HG02970 (cell line): ENCODE results near the gene PRKG2.
"Not testable (repeated sequence)": the region's sequence is repeated elsewhere in the genome, so short reads cannot be mapped to it uniquely, and the experiment has no call there.

Experiments used
- ATAC-seq: cut with Tn5 transposase; IDR thresholded peaks from one replicate; pipeline ENCODE4 v1.9.1; 2021; ENCODE audit warnings: mild to moderate bottlenecking, moderate library complexity, moderate number of reproducible peaks; ENCODE audit not compliant: unreplicated experiment, low FRiP score

The PRKG2 gene

DNA sequence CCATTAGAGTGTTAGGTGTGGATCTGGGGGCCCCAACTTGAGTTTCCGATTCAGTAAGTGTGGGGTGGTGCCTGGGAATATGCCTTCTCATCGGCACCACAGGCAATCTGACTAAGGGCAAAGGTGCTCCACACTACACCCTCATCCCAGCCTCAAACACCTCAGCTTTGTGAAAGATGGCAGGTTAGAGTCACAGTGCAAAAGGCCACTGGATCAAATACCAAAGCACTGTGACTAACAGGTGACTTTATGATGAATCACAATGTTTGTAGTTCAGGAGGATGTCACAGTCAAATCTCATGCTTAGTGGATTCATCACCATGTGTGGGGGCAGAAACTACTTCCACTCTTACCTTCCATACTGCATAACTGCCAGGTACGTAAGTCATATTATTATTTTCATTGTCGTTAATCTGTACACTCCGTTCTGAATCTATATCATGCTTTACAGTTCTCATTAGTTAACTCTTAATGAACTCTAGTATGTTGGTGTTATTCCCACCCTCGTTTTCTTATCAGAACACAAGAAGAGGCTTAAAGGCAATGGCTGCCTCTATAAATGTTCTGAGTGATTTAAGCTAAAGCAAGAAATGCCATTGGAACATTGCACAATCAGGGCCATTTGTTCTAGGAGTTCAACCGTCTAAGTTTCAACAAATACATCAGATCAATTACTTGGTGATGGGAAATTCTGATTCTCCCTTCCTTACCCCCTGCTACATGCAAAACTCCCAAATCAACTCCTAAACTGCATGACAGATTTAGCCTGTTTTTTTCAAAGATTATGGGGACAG, 50.2 kb downstream of the PRKG2 start:
- ATAC-seq = no peak

DNA sequence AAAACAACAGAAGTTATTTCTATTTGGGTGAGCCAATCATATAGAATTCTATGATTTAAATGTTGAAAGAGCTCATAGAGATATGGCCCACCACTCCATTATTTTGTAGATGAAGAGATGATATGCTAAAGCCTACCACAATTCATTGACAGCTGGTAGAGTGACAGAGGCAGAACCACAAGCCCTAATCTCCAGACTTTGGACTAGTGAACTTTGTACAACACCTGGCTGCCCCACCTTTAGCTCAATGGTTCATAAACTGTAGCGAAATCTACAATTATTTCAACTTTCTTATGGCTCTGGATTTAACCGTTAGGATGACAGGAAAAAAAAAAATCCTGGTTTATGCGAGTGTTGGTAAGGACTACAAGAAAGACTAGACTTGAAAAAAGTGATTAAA, 50.9 kb downstream of the PRKG2 start:
- no peak for ATAC-seq

DNA sequence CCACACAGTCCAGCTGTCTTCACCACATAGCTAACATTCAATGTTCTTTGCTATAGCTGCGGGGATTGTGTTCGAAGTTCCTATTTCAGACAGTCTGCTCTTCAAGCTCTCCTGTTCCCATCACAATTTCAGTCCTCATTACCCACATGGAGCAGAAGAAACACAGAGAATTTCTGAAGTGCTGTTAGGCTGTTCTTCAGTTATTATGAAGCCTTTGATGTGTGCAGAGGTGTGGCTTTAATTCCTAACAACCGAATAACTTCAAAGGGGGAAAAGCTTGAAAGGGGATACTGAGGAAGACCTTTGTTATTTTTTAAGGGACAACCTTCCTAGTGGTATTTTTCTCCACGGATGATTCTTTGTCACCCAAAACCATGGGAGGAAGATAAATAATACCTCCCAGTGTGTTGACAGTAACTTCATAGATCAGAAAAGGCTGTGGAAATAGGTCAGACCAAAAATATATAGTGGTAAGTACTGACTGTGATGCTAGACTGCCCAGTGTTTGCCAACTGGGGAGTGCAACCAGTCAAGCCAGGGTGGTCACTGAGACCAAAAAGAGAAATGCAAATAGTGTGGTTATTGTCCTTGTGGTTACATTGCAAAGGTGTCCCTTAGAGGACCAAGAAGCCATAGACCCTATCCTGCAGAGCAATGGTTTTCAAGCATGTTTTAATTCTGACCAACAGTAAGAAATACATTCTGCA, 52.1 kb downstream of the PRKG2 start:
- no peak for ATAC-seq

DNA sequence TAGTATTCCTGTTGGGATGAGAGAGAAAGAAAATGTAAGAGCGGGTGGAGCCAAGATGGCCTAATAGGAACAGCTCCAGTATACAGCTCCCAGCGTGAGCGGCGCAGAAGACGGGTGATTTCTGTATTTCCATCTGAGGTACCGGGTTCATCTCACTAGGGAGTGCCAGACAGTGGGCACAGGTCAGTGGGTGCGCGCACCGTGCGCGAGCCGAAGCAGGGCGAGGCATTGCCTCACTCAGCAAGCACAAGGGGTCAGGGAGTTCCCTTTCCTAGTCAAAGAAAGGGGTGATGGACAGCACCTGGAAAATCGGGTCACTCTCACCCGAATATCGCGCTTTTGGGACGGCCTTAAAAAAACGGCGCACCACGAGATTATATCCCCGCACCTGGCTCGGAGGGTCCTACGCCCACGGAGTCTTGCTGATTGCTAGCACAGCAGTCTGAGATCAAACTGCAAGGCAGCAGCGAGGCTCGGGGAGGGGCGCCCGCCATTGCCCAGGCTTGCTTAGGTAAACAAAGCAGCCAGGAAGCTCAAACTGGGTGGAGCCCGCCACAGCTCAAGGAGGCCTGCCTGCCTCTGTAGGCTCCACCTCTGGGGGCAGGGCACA, 61.2 kb downstream of the PRKG2 start:
- not testable (repeated sequence) for ATAC-seq

DNA sequence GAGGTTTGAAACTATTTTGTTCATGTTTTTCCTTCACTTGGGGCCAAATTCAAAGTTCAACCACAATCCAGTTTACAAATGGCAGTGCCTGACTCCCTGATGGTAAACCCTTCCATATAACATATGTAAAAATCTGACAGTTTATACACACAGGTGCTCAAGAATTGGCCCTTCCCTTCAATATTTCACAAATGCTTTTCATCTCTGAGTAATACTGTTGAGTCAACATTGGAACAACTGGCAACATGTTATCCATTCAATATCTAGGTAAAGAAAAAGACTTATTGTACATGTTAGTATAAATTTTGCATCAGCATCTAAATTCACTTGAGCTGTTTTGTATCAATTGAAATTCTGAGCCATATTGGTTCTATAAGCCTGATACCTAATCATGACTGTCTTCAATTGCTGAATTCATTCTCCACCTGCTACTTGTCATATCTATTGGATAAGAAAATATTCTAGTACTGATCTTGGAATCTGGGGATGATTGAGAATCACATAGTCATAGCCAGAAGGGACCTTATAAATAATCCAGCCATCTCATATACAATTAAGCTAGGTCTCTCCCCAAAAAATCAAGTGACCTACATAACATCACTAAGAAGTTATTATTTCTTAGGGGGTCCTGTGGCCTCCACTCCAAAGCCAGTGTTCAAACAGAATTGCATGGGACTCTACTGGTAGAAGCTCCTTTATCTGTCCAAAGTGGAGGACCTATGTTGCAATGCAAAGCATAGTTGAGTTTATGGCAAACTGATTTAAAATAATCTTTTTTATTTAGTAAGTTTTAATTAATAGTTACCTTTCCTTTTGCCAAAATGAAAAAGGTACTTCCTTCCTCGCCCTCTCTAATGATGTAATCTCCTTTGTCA, 61.9 kb downstream of the PRKG2 start:
- no peak for ATAC-seq

DNA sequence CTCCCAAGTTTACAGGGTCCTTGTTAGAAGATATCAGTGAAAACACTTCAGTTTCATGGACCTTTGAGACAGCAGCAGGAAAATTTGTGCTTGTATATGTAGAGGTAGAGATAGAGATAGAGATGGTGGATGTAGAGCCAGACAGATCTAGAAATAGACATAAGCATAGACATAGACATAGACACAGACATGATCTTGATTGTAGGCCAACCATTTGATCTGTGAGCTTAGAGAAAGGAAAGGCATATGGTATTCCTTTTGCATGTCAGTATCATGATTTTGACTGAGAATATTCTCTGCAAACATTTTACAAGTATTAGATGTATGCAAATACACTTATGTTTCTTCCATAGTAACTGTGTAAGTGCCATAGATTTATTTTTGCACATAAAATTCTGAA, 65.0 kb downstream of the PRKG2 start:
- no peak for ATAC-seq

DNA sequence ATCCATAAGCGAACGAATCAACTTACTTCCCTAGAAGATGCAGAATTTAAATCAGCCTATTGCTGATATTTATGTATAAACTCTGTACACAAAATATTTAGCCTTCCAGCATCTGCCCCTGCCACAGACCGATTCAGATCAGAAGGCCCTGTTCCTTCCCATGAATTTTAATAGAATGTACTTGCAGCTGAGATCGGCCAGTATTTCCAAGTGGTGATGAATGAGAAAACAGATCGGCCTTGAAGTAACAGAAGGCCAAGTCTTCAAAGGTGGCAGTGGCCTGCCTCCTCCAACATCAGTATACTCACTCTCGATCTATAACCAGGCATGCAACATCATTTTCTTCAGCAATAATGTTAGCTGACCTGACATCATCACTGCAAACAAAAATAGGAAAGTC, 66.4 kb downstream of the PRKG2 start:
- no peak for ATAC-seq

DNA sequence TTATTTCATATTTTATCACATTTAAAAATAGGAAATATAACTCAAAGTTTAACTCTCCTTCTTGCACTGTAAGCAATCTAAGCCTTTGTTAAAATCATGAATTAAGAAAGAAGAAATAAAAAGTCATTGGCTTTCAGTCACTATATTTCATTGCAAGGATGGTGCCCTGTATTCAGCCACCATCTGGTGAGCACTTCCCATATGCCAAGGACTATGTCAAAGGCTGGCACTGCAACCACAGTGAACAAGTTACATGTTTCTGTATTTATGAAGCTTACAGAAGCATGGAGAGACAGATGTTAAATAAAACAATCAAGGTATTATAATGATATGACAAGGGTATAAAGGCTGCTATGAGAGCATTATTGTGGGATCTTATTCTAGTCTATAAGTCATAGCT, 68.6 kb downstream of the PRKG2 start:
- ATAC-seq = no peak

DNA sequence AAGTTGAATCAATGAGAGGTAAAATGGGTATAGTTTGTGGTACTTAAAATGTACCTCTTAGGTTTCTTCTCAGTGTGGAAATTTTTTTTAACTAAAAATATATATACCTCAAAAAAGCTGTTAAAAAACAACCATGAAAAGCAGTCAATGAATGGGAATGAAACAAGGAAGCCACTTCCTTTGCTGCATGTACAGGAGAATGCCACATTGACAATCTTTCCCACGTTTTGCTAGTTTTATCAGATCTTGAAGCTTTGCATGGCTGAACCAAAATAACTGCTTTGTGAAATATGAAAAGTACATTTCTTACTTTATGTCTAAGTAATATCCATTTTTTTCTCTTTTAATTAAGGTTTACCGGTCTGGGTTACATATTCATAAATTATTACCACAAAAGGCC, 71.8 kb downstream of the PRKG2 start:
- ATAC-seq = no peak

DNA sequence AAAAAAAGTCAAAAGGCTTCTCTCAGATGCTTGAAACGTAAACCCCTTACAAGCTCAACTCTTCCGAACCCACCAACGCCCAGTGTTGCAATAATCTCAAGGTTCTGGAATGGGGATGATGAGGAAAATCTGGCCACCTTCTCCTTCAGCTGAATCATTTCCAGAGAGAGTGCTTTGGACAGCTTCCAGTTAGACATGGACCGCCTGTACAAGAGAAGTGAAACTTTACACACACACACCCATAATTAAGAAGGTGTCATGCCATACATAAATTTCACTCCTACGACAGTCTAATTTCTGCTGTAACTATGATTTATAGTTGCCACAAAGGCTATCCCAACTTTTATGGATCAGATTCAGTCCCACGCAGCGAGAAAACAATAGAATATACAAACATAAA, 72.3 kb downstream of the PRKG2 start:
- no peak for ATAC-seq

DNA sequence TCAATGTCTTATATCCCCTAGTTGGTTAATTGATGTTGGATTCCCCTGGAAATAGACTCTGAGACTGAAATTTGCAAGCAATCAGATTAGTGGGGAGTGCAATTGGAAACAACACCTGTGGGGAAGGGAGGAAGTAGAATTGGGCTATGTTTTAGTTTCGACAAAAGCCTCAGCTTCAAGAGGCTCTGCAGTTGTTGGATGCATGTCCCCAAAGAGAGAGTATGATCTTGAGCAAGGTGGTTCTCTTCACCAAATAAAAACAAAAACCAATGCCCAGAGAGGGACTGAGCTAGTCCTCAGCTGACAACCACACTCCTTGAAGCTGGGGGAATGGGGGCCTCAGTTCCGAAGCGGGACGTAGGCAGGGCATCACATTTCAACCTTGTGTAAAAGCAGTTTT, 77.1 kb downstream of the PRKG2 start:
- ATAC-seq = no peak

DNA sequence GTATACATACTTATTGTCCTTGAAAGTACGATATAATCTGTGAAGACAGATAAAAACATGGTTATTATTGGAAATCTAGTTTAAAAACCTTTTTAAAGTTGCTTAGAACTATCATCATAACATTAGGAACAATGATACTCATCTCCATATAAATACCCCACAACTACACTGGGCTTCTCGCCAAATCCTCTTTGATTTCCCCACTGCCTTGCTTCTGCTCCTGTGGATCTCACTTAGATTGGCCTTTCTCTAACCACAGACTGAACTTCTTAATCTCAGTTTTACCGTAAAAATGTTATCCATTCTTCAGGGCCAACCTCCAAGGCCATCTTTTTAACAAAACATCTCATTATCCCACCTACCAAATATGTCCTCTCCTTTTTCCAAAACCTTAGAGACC, 77.6 kb downstream of the PRKG2 start:
- no peak for ATAC-seq

DNA sequence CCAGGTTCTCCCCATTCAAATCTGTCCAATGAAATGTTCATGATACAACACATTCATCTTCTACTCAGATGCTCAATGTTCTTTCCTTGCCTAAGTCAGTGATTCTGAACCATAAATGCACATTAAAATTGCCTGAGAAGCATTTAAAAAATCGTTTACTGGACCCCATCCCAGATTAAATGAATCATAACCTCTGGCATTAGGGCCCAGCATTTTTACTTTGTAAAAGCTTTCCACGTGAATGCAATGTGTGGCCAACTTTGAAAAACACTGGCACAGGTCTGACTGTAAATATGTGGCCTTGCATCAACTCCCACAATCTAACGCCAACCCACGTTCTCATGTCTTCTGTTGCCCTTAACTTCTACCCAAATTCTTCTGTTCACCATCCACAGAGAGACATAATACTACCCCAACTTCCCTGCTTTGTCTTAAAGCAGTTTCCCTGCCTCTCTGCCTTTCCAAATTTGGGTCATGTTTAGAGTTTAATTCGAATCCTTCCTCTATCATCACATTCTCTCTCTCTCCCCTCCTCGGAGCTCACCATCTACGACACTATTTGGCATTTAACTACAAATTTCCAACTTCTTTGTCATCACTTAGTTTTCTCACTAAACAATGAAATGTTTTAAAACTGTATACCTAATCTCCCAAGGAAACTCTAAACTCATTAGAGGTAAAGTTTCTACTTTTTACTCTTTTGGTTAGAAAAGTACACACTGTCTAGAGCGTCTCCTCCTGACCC, 78.7 kb downstream of the PRKG2 start:
- no peak for ATAC-seq

DNA sequence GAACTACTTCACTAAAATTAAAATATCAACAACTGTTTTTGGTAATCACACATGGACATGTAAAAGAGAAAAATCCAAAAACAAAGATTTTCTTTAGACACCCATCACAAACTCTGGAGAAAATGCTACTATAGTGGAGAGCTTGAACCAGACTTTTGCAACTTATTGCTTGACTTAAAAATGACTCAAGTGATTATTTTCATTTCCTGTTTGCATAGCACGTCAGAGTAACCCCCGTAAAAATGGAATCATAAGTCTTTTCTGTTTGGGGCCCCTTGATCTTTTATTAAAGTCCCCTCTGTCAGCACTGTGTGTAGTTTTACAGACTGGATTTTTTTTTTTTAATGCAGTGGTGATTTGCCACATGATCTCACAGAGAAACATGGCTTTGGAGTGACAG, 79.5 kb downstream of the PRKG2 start:
- ATAC-seq = no peak

DNA sequence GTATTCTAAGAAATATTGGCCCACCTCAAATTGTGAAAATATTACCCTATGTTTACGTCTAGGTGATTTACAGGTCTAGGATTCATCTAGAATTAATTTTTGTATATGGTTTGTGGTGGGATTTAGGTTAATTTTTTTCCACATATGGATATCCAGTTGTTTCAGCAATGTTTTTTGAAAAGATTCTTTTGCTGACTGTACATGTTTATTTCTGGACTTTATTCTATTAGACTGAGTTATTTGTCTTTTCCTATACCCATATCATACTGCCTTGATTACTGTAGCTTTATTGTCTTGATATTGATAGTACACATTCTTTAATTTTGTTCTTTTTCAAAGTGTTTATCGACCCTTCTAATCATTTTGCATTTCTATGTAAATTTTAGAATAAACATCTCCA, 83.5 kb downstream of the PRKG2 start:
- no peak for ATAC-seq

DNA sequence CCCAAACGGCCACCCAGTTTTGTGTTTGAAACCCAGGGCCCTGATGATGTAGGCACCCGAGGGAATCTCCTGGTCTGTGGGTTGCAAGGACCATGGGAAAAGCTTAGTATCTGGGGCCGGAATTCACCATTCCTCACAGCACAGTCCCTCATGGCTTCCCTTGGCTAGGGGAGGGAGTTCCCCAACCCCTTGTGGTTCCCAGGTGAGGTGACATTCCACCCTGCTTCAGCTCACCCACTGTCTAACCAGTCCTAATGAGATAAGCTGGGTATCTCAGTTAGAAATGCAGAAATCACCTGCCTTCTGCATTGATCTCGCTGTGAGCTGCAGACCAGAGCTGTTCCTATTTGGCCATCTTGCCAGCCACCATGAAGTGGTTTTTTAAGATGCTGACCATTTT, 84.0 kb downstream of the PRKG2 start:
- no peak for ATAC-seq

DNA sequence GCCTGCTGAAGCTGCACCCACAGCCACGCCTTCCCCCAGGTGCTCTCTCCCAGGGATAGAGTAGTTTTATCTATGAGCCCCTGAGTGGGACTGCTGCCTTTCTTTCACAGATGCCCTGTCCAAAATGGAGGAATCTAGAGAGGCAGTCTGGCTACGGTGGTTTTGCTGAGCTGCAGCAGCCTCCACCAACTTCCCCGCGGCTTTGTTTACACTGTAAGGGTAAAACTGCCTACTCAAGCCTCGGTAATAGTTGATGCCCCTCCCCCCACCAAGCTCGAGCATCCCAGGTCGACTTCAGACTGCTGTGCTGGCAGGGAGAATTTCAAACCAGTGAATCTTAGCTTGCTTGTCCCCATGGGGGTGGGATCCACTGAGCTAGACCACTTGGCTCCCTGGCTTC, 84.5 kb downstream of the PRKG2 start:
- no peak for ATAC-seq

DNA sequence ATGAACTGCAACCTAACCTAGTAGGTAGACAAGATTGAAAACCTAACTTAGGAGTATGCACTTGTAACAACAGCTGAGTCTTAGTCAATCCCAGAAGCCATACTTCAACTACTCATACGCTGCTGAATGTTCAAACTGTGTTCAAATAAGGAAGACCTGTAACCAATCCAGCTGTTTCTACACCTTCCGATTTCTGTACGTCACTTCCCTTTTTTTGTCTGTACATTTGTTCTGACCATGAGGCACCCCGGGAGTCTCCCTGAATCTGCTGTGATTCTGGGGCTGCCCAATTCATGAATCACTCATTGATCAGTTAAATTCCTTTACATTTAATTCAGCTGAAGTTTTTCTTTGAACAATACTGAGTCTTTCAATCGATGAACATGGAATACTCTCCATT, 95.0 kb downstream of the PRKG2 start:
- no peak for ATAC-seq

DNA sequence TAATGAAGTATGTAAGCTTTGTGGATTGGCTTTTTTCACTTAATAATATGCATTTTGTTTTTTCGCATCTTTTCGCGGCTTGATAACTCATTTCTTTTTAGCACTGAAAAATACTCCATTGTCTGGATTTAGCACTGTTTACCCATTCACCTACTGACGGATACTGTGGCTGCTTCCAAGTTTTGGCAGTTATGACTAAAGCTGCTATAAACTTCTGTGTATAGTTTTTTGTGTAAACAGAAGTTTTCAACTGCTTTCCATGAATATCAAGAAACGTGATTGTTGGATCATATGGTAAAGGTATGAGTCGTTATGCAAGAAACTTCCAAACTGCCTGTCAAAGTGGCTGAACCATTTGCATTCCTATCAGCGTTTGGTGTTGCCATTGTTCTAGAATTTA, 96.9 kb downstream of the PRKG2 start:
- ATAC-seq = no peak

DNA sequence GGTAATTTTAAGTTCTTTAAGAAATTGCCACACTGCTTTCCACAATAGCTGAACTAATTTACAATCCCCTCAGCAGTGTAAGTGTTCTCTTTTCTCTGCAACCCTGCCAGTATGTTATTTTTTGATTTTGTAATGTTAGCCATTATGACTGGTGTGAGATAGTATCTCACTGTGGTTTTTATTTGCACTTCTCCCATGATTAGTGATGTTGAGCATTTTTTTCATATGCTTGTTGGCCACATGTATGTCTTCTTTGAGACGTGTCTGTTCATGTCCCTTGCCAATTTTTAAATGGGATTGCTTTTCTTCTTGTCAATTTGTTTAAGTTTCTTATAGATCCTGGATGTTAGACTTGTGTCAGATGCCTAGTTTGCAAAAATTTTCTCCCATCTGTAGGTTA, 98.5 kb downstream of the PRKG2 start:
- ATAC-seq = no peak
